AG04450 (cell line): ENCODE results near the gene SLC36A1. TPM values are rescaled to one million over a fixed set of nuclear protein-coding genes. Genes with fewer than 3 reads are reported as not detected.
A peak's percentile ranks its signal among the peaks of the same experiment; 100 is the strongest.

ENCODE experiments used
- CTCF ChIA-PET: fragments of 300-600, 350-600 bp; formaldehyde crosslinking; extraction: SDS; loops from one replicate; lab custom pipeline; 2022; ENCODE audit warnings: antibody characterized with exemption, inconsistent platforms; lab: Charles Lee
- POLR2A ChIA-PET: fragments of 350-600 bp; formaldehyde crosslinking; extraction: SDS; loops from one replicate; lab custom pipeline; 2021; ENCODE audit warnings: antibody characterized with exemption, inconsistent platforms; lab: Yijun Ruan, JAX
- DNase-seq: peaks from one replicate; pipeline ENCODE4 v3.0.0-alpha.2; 2011; ENCODE audit warnings: low read depth, low spot score
- H3K27ac ChIP-seq: one replicate; pipeline ENCODE4 v1.5.1; 2012; ENCODE audit warnings: low read depth, low read length, control low read depth
- H3K27me3 ChIP-seq: one replicate; pipeline ENCODE4 v1.6.0; 2012; ENCODE audit warnings: low read length; ENCODE audit not compliant: control insufficient read depth, insufficient read depth
- H3K4me3 ChIP-seq: 2 replicates; pipeline ENCODE4 v1.5.1; 2011; ENCODE audit warnings: mild to moderate bottlenecking, low read depth, low read length, control low read depth
- H3K9me3 ChIP-seq: 2 replicates; pipeline ENCODE4 v1.5.1; 2012; ENCODE audit warnings: low read length; ENCODE audit not compliant: control insufficient read depth, insufficient read depth
- CTCF ChIP-seq: IDR thresholded peaks from 2 replicates; pipeline ENCODE4 v1.5.1; 2011; ENCODE audit warnings: low read depth, low read length, control low read depth, inconsistent platforms
- polyA plus RNA-seq: library from polyadenylated mRNA; depleted of rRNA; stranded (reverse); fragments of >200 nt; gene quantifications from 2 replicates; pipeline ENCODE4 v1.2.3, GENCODE V29; 2011

The SLC36A1 gene
- polyA plus RNA-seq, 1 experiment = 22.2 TPM

- no peak for TF ChIP-seq CTCF
- DNase-seq = no peak
- POLR2A ChIA-PET = no interaction called here
- no peak overlapping the region for H3K27ac ChIP-seq
- CTCF ChIA-PET = no interaction called here
- H3K27me3 ChIP-seq = no peaks in the 10 kb centered on the region
- no peaks in the 10 kb centered on the region for H3K9me3 ChIP-seq
- H3K4me3 ChIP-seq = no peak overlapping the region
These were observed 40.1 kb downstream of the SLC36A1 start for GRCh38 chr5:151487544-151487943.

DNA sequence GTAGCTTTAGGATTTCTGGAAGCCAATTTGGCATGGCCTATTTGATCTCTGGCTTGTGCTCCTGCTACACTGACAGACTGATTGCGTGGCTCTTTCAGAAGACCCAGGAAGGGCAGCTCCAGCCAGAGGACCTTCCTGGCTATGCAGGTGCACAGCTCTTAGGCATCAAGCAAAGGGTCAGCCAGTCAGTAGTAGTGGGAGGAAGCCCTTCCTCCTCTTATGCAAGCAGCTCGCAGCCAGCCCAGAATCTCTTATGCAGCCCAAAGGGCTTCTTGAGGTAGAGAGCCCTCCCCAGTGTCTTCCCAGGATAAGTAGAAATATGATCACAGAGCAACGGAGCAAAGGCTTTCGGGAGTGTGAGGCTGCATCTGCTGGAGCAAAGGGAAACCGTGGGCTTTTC lies 43.2 kb downstream of the SLC36A1 start:
- DNase-seq = no peak
- H3K27ac ChIP-seq = no peak overlapping the region
- CTCF ChIA-PET = interaction anchor here (2.7 kb wide), 1 partner anchor 162 kb away, joined by 9 read pairs; no protein-coding TSS in a partner anchor
- H3K9me3 ChIP-seq = no peaks in the 10 kb centered on the region
- POLR2A ChIA-PET = no interaction called here
- no peaks in the 10 kb centered on the region for H3K27me3 ChIP-seq
- H3K4me3 ChIP-seq = no peak overlapping the region
- TF ChIP-seq CTCF = no peak

DNA sequence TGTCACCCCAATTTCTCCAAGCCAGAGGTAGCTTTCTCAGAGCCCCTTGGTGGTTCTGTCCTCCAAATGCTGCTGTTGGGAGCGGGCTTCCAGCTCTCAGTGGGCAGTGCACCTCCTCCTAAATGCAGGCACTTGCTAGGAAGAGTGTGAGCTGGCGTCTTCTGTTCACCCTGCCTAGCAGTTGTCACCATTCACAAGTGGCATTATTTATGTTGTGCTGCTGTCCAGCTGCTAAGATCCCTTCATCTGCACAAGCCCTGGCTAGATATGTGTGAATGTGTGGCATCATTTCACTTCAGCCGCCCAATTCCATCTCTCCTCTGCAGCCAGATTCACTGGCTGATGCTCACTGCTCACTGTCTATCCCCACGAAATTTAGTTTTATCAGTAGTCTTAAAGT lies 43.7 kb downstream of the SLC36A1 start:
- no peak for TF ChIP-seq CTCF
- Histone ChIP-seq H3K9me3 (no peaks in the 10 kb centered on the region), H3K27ac (no peak overlapping the region), H3K27me3 (no peaks in the 10 kb centered on the region), H3K4me3 (no peak overlapping the region)
- ChIA-PET CTCF (interaction anchor here (2.7 kb wide), 1 partner anchor 161 kb away, joined by 9 read pairs; no protein-coding TSS in a partner anchor), POLR2A (no interaction called here)
- no peak for DNase-seq

- H3K27ac ChIP-seq = no peak overlapping the region
- no peak overlapping the region for H3K4me3 ChIP-seq
- no peaks in the 10 kb centered on the region for H3K9me3 ChIP-seq
- peak; percentile 44 for DNase-seq
- ChIA-PET POLR2A (no interaction called here), CTCF (interaction anchor here (1.7 to 2.7 kb wide), 2 partner anchors 12 to 159 kb away, joined by 7 to 9 read pairs; no protein-coding TSS in a partner anchor)
- no peak for TF ChIP-seq CTCF
- no peaks in the 10 kb centered on the region for H3K27me3 ChIP-seq
These were observed 45.3 kb downstream of the SLC36A1 start for GRCh38 chr5:151492729-151493128.

- CTCF ChIA-PET = no interaction called here
- POLR2A ChIA-PET = no interaction called here
- no peak for TF ChIP-seq CTCF
These were observed 46.3 kb downstream of the SLC36A1 start for GRCh38 chr5:151493665-151494064.

More at GRCh38 chr5:151493665-151494064, 46.3 kb downstream of the SLC36A1 start:
- Histone ChIP-seq H3K27ac (no peak overlapping the region), H3K27me3 (no peaks in the 10 kb centered on the region), H3K4me3 (no peak overlapping the region), H3K9me3 (no peaks in the 10 kb centered on the region)
- no peak for DNase-seq
